Tibial artery (tissue), 4 donors: ENCODE measurements around the gene CDK18.
A peak's percentile ranks its signal among the peaks of the same experiment; 100 is the strongest.

Experiments
- DNase-seq, 2 donors: peaks; one replicate each; pipeline ENCODE4 v3.0.0-alpha.2; 2019
- H3K27ac ChIP-seq, 2 donors: fragments of 200-600 bp; sonication (generic) in 1 of 2; 1 replicate in 1 of 2; 2 replicates in 1 of 2; pipeline ENCODE4 v1.5.1; 2018 to 2019; ENCODE audit warnings: mild to moderate bottlenecking in 1 of 2
- H3K27me3 ChIP-seq, 2 donors: fragments of 200-600 bp; sonication (generic) in 1 of 2; one replicate each; pipeline versions ENCODE4 v1.5.1 to v1.6.0; 2016 to 2019
- H3K36me3 ChIP-seq, 3 donors: fragments of 200-600 bp; sonication (generic) in 2 of 3; one replicate each; pipeline ENCODE4 v1.5.1; 2016 to 2019; ENCODE audit warnings: mild to moderate bottlenecking in 2 of 3
- H3K4me1 ChIP-seq, 4 donors: fragments of 200-600 bp; sonication (generic) in 2 of 4; 1 replicate in 3 of 4; 2 replicates in 1 of 4; pipeline ENCODE4 v1.5.1; 2016 to 2019
- H3K4me3 ChIP-seq, 2 donors: fragments of 200-600 bp; sonication (generic) in 1 of 2; 1 replicate in 1 of 2; 2 replicates in 1 of 2; pipeline ENCODE4 v1.5.1; 2018 to 2019; ENCODE audit warnings: mild to moderate bottlenecking in 2 of 2
- H3K9me3 ChIP-seq, 3 donors: fragments of 200-600 bp; sonication (generic) in 1 of 3; one replicate each; pipeline ENCODE4 v1.5.1; 2016 to 2019
- intact Hi-C: fragments of 100-400 bp; cut with DNase I; formaldehyde crosslinking; loops from one replicate; pipeline ENCODE4 v1.15.0; 2023; ENCODE audit warnings: low total_unique reads
- TF ChIP-seq, protein P1 (sequence below), 2 experiments: fragments of 200-600 bp in 1 of 2; fragments of 450-650 bp in 1 of 2; IDR thresholded peaks; one replicate each; pipeline ENCODE4 v1.5.1; 2017 to 2019; ENCODE audit warnings: antibody characterized with exemption in 2 of 2, mild to moderate bottlenecking in 1 of 2, moderate library complexity in 1 of 2

Gene CDK18

DNA sequence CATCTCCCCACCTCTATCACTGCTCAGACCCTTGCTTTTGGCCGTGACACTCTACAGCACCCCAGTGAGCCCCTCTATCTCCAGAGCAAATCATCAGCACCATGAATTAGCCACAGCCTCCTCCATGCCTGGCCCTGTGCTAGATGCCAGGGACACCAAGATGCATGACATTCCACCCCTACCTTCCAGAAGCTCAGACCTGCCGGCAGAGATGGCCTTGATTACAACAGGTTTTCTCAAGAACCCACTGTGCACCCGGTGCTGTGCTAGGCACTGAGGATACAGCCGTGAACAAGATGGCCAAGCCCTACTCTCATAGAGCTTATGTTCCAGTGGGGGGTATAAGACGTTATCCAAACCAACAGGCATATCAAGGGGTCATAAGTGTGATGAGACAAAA is 30.6 kb downstream of the CDK18 start:
- Histone ChIP-seq H3K4me1 (peaks cover 0 to 7% (median 0%) of the 10 kb centered on the region in 4 donors), H3K36me3 (peaks cover 21 to 31% (median 22%) of the 10 kb centered on the region in 3 donors), H3K27me3 (no peaks in the 10 kb centered on the region), H3K9me3 (no peaks in the 10 kb centered on the region), H3K27ac (no peak overlapping the region), H3K4me3 (no peak overlapping the region)
- TF ChIP-seq, protein P1, sequence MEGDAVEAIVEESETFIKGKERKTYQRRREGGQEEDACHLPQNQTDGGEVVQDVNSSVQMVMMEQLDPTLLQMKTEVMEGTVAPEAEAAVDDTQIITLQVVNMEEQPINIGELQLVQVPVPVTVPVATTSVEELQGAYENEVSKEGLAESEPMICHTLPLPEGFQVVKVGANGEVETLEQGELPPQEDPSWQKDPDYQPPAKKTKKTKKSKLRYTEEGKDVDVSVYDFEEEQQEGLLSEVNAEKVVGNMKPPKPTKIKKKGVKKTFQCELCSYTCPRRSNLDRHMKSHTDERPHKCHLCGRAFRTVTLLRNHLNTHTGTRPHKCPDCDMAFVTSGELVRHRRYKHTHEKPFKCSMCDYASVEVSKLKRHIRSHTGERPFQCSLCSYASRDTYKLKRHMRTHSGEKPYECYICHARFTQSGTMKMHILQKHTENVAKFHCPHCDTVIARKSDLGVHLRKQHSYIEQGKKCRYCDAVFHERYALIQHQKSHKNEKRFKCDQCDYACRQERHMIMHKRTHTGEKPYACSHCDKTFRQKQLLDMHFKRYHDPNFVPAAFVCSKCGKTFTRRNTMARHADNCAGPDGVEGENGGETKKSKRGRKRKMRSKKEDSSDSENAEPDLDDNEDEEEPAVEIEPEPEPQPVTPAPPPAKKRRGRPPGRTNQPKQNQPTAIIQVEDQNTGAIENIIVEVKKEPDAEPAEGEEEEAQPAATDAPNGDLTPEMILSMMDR (IDR thresholded peaks at IDR 0.05) = no peak
- DNase-seq = peak in 1 of 2 donors; percentile 55
- intact Hi-C loops = no loop called here

DNA sequence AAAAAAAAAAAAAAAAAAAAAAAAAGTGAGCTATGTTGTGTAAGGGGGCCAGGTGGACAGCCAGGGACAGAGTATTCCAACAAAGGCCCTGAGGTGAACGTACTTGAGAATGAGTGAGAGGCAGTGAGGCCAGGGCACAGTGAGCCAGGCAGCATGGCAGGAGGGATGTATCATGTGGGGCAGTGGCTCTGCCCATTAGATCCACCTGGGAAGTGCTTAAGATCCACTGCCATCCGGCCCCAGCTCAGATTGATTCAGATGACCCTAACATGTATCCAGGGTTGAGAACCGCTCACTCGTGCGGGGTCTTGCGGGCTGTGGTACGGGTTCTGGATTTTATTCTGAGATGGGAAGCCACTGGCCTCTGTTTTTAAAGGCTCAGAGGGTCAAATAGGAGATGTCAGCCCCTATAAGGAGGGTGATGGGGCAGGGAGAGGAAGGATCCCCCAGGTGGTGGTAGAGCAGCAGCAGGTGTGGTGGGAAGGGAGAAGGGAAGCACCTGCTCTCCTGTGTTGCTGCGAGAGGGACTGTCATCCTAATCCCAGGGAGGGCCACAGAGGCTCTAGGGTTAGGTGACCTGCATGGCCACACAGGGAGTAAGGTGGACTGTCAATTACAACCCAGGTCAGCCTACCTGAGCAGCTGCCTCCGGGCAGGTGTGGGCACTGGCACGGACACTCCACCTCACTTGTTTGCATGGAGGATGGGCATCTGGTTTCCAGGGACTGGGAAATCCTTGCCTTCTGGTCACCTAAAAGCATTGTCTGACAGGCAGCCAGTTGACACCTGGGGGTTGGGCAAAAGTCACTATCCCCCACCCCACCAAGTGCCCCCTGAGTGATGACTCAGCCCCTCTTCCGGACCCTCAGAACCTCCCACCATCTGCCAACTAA is 31.6 kb downstream of the CDK18 start:
- H3K4me3 ChIP-seq = no peak overlapping the region
- H3K36me3 ChIP-seq = peaks cover 12 to 20% (median 12%) of the 10 kb centered on the region in 3 donors
- H3K27me3 ChIP-seq = no peaks in the 10 kb centered on the region
- no peaks in the 10 kb centered on the region for H3K9me3 ChIP-seq
- DNase-seq = peak in 1 of 2 donors; percentile 34
- H3K4me1 ChIP-seq = peaks cover 0 to 7% (median 0%) of the 10 kb centered on the region in 4 donors
- intact Hi-C loops = no loop called here
- TF ChIP-seq, protein P1 (IDR thresholded peaks at IDR 0.05) = no peak
- no peak overlapping the region for H3K27ac ChIP-seq

DNA sequence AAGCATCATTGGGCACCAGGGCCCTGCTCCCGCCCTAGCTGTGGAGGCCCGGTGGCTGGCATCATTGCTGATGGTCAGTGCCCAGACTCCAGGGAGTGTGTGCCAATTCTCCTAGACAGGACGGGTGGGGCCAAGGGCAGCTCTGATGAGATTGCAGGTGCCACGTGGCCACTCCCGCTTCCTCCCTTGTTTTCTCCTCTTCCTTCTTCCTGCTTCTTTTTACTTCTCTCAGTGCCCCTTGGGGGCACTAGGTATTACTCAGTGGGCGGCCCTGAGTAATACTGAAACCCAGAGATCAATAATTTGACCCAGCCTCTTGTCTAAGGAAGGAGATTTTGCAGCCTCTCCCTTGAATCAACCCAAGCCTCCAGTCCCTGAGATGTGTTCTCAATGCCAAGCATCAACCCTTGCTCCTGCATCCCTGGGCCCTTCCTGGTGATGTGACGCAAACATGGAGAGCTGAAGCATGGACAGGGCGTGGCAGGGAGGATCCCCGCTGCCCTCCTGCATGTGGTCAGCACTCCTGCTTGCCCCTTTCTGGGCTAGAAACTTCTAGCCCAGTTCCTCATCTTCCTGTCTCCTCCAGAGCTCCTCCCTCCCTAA is 32.4 kb downstream of the CDK18 start:
- H3K9me3 ChIP-seq = no peaks in the 10 kb centered on the region
- no peaks in the 10 kb centered on the region for H3K27me3 ChIP-seq
- H3K36me3 ChIP-seq = peaks cover 5 to 13% (median 5%) of the 10 kb centered on the region in 3 donors
- H3K4me1 ChIP-seq = peaks cover 0 to 7% (median 0%) of the 10 kb centered on the region in 4 donors
- TF ChIP-seq, protein P1 (IDR thresholded peaks at IDR 0.05) = no peak
- no peak overlapping the region for H3K27ac ChIP-seq
- intact Hi-C loops = no loop called here
- peak in 1 of 2 donors; percentile 63 for DNase-seq
- no peak overlapping the region for H3K4me3 ChIP-seq

DNA sequence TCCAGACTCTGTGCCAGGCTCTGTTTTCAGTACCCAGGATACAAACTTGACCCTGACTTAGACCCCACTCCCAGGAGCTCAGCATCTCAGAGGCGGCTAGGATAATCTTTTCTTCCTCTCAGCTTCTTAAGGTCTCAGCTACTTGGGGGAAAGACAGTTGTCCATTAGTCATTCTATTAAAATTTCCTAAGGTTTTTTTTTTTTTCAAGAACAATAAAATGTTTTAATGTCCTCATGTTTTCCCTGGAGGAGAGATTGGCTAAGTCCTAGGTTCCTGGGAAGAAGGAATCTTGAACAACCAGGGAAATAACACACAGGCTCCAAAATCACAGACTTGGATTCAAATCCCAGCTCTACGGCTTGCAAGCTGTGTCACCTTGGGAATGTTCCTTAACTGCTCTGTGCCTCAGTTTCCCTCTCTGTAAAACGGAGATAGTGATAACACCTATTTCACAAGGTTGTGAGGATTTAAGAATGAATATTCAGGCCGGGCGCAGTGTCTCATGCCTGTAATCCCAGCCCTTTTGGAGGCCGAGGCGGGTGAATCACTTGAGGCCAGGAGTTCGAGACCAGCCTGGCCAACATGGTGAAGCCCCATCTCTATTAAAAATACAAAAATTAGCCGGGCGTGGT is 33.0 kb downstream of the CDK18 start:
- no peaks in the 10 kb centered on the region for H3K27me3 ChIP-seq
- H3K9me3 ChIP-seq = no peaks in the 10 kb centered on the region
- H3K36me3 ChIP-seq = peaks cover 0 to 7% (median 0%) of the 10 kb centered on the region in 3 donors
- TF ChIP-seq, protein P1 (IDR thresholded peaks at IDR 0.05) = no peak
- no peak overlapping the region for H3K27ac ChIP-seq
- no peak for DNase-seq
- H3K4me1 ChIP-seq = peaks cover 0 to 7% (median 0%) of the 10 kb centered on the region in 4 donors
- H3K4me3 ChIP-seq = no peak overlapping the region
- intact Hi-C loops = no loop called here

DNA sequence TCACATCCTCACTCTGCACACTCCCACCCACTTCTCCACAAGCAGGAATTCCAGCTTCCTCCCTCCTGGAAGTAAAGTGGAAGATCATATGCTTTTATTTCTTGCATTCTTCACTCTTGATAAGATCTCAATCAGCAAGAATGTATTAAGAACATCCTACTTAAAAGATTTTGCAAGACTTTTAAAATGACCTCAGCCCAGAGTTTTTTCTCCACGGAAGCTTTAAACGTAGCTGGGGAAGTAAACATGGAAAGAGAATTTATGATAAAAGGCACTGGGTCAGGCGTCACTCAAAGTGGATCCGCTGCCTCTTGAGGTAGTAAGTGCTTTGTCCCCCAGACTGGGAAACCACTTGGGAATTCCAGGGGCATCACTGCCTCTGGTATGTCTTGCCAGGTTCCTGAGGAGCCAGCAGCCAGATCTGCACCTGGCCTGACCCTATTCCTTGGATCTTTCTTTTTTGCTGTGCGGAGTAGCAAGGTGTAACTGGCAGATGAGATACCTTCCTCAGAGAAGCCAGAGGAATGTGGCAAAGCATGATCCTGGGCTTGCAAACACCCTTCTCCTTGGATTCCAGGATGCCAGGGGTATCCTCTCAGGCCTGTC is 33.9 kb downstream of the CDK18 start:
- H3K4me1 ChIP-seq = peaks cover 0 to 13% (median 5%) of the 10 kb centered on the region in 4 donors
- H3K4me3 ChIP-seq = no peak overlapping the region
- no peaks in the 10 kb centered on the region for H3K9me3 ChIP-seq
- H3K27me3 ChIP-seq = no peaks in the 10 kb centered on the region
- H3K27ac ChIP-seq = no peak overlapping the region
- intact Hi-C loops = no loop called here
- peaks cover 0 to under 1% (median 0%) of the 10 kb centered on the region in 3 donors for H3K36me3 ChIP-seq
- TF ChIP-seq, protein P1 (IDR thresholded peaks at IDR 0.05) = no peak
- no peak for DNase-seq
